Liver (tissue), 9 donors: Measurements from ENCODE around the gene PDE3A. TPM values are rescaled to one million over a fixed set of nuclear protein-coding genes. Genes with fewer than 3 reads are reported as not detected.

ENCODE experiments used
- DNase-seq: peaks from one replicate; pipeline ENCODE4 v3.0.0-alpha.2; 2017; ENCODE audit warnings: low spot score
- H3K27ac ChIP-seq, 2 donors: one replicate each; pipeline ENCODE4 v1.7.0; 2013; ENCODE audit warnings: inconsistent platforms in 2 of 2, low read length in 2 of 2, control low read depth in 1 of 2, low read depth in 1 of 2, mild to moderate bottlenecking in 1 of 2
- H3K27me3 ChIP-seq, 4 donors: one replicate each; pipeline versions ENCODE4 v1.6.1 to v1.7.0; 2013; ENCODE audit warnings: low read length in 3 of 4, inconsistent platforms in 1 of 4, mild to moderate bottlenecking in 1 of 4, moderate library complexity in 1 of 4; ENCODE audit not compliant: control insufficient read depth in 4 of 4, insufficient read depth in 4 of 4
- H3K36me3 ChIP-seq, 4 donors: one replicate each; pipeline versions ENCODE4 v1.6.1 to v1.7.0; 2013; ENCODE audit warnings: low read length in 3 of 4, mild to moderate bottlenecking in 3 of 4, low read depth in 1 of 4, moderate library complexity in 1 of 4; ENCODE audit not compliant: control insufficient read depth in 4 of 4, insufficient read depth in 3 of 4
- H3K4me1 ChIP-seq, 4 donors: one replicate each; pipeline versions ENCODE4 v1.6.1 to v1.7.0; 2013; ENCODE audit warnings: low read length in 3 of 4, mild to moderate bottlenecking in 3 of 4, moderate library complexity in 1 of 4; ENCODE audit not compliant: control insufficient read depth in 4 of 4, insufficient read depth in 4 of 4
- H3K4me3 ChIP-seq, 3 donors: one replicate each; pipeline versions ENCODE4 v1.6.1 to v1.7.0; 2013; ENCODE audit warnings: low read length in 3 of 3, control low read depth in 1 of 3, low read depth in 1 of 3, mild to moderate bottlenecking in 1 of 3
- H3K9ac ChIP-seq, 2 donors: one replicate each; pipeline ENCODE4 v1.7.0; 2013; ENCODE audit warnings: low read length in 2 of 2, mild to moderate bottlenecking in 2 of 2, moderate library complexity in 2 of 2, control low read depth in 1 of 2, low read depth in 1 of 2
- H3K9me3 ChIP-seq, 4 donors: one replicate each; pipeline versions ENCODE4 v1.6.1 to v1.7.0; 2013; ENCODE audit warnings: low read length in 3 of 4; ENCODE audit not compliant: control insufficient read depth in 4 of 4
- EGR1 ChIP-seq, 2 donors: IDR thresholded peaks; 2 replicates each; pipeline ENCODE4 v1.6.1; 2016 to 2018; ENCODE audit warnings: antibody characterized with exemption in 2 of 2, low read depth in 2 of 2
- FOXA1 ChIP-seq: IDR thresholded peaks from 2 replicates; pipeline ENCODE4 v1.6.1; 2016; ENCODE audit warnings: antibody characterized with exemption
- FOXA2 ChIP-seq: IDR thresholded peaks from 2 replicates; pipeline ENCODE4 v1.6.1; 2016; ENCODE audit warnings: antibody characterized with exemption
- GABPA ChIP-seq, 2 donors: IDR thresholded peaks in 1 of 2; conservative IDR thresholded peaks in 1 of 2; 2 replicates each; pipeline ENCODE4 v1.6.1; 2016; ENCODE audit warnings: antibody characterized with exemption in 2 of 2, mild to moderate bottlenecking in 1 of 2, moderate library complexity in 1 of 2
- HNF4A ChIP-seq, 2 donors: conservative IDR thresholded peaks; 2 replicates each; pipeline ENCODE4 v1.6.1; 2016; ENCODE audit warnings: antibody characterized with exemption in 2 of 2, mild to moderate bottlenecking in 2 of 2
- JUND ChIP-seq, 2 donors: IDR thresholded peaks; 2 replicates each; pipeline ENCODE4 v1.6.1; 2016; ENCODE audit warnings: antibody characterized with exemption in 2 of 2
- NR2F2 ChIP-seq: IDR thresholded peaks from 2 replicates; pipeline ENCODE4 v1.6.1; 2016; ENCODE audit warnings: antibody characterized with exemption
- RAD21 ChIP-seq, 2 donors: IDR thresholded peaks; 2 replicates each; pipeline ENCODE4 v1.6.1; 2016; ENCODE audit warnings: antibody characterized with exemption in 2 of 2, mild to moderate bottlenecking in 2 of 2
- RXRA ChIP-seq, 2 donors: IDR thresholded peaks; 2 replicates each; pipeline ENCODE4 v1.6.1; 2017 to 2018; ENCODE audit warnings: antibody characterized with exemption in 2 of 2, mild to moderate bottlenecking in 1 of 2
- TAF1 ChIP-seq: conservative IDR thresholded peaks from 2 replicates; pipeline ENCODE4 v1.6.1; 2016; ENCODE audit warnings: antibody characterized with exemption, mild to moderate bottlenecking
- YY1 ChIP-seq: IDR thresholded peaks from 2 replicates; pipeline ENCODE4 v1.6.1; 2016; ENCODE audit warnings: antibody characterized with exemption, mild to moderate bottlenecking
- WGBS: extraction: QIAGEN DNeasy Blood & Tissue Kit; methylation state at CpG from one replicate; pipeline ENCODE4 v1.1.7; 2013; 5-methylcytosine and 5-hydroxymethylcytosine counted together
- polyA plus RNA-seq, 2 donors: library from polyadenylated mRNA; stranded (reverse) in 1 of 2; unstranded in 1 of 2; fragments of 200-250 nt in 1 of 2; fragments of >200 nt in 1 of 2; fragmentation: Nextera tagmentation in 1 of 2; extraction: Ambion mirVana in 1 of 2; gene quantifications; one replicate each; pipeline versions ENCODE4 v1.2.1 to v1.2.3, GENCODE V29; 2013 to 2015
- total RNA-seq, 2 donors: library from RNA; depleted of rRNA; stranded (reverse); fragments of >200 nt; gene quantifications; one replicate each; pipeline ENCODE4 v1.2.3, GENCODE V29; 2014
- TF ChIP-seq, protein P1 (sequence below): IDR thresholded peaks from 2 replicates; pipeline ENCODE4 v1.6.1; 2016; ENCODE audit warnings: antibody characterized with exemption
- TF ChIP-seq, protein P2 (sequence below): IDR thresholded peaks from 2 replicates; pipeline ENCODE4 v1.6.1; 2016; ENCODE audit warnings: antibody characterized with exemption, mild to moderate bottlenecking
- TF ChIP-seq, protein P3 (sequence below): fragments of 150-350 bp; IDR thresholded peaks from 2 replicates; pipeline ENCODE4 v1.5.1; 2017; ENCODE audit warnings: improper control_type of control experiment, low read depth, low read length; ENCODE audit not compliant: missing input control
- donor health status: healthy.
- donor health status: healthy.
- donor health status: healthy.
- donor health status: healthy.
- donor health status: healthy.

The PDE3A gene
- total and polyA plus RNA-seq, 4 donors = 0.50 to 3.8 (median 2.2) TPM

DNA sequence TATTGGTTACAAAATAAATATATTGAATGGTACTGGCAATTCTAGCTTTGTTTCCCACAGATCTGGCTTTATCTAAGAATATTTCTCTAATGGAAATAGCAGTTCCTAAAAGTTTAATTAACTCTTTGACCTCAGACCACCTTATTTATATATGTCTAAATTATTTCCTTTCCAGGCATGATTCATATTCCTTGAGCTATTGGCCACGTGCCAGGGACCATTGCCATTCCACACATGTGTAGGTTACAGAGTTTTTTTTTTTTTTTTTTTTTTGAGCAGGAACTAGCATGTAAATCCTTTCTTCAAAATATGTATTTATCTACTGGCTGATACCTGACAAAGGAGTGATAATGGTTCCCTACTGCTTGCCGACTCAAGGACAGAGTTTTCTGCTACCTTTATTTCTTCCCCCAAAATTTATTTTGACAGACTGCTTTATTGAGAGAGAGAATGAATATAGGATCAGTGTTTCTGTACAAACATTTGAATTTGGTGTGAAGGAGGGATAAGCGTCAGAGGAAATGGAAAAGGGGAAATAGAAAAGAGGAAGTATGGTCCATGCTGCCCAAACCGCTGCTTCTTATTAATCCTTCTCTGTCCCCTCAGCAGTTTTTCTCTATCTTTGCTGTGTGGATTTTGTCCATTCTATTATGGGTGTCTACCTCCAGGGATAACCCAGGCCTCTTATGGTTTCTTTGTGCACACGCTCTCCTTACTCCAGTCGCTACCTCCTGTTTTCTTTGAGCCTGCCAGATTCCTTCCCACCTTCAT lies 36.4 kb downstream of the PDE3A start:
- no peak overlapping the region for H3K4me3 ChIP-seq
- 70% methylated on average over 6 of the region's 6 CpGs for WGBS
- no peaks in the 10 kb centered on the region for H3K4me1 ChIP-seq
- DNase-seq = no peak
- no peak overlapping the region for H3K9ac ChIP-seq
- TF ChIP-seq NR2F2 = no peak
- no peak for TF ChIP-seq RXRA (IDR thresholded peaks at IDR 0.05)
- no peak for TF ChIP-seq YY1
- no peak for TF ChIP-seq TAF1
- H3K9me3 ChIP-seq = no peaks in the 10 kb centered on the region
- H3K27ac ChIP-seq = no peak overlapping the region
- peaks cover 0 to 2% (median 0%) of the 10 kb centered on the region in 4 donors for H3K27me3 ChIP-seq
- H3K36me3 ChIP-seq = no peaks in the 10 kb centered on the region

DNA sequence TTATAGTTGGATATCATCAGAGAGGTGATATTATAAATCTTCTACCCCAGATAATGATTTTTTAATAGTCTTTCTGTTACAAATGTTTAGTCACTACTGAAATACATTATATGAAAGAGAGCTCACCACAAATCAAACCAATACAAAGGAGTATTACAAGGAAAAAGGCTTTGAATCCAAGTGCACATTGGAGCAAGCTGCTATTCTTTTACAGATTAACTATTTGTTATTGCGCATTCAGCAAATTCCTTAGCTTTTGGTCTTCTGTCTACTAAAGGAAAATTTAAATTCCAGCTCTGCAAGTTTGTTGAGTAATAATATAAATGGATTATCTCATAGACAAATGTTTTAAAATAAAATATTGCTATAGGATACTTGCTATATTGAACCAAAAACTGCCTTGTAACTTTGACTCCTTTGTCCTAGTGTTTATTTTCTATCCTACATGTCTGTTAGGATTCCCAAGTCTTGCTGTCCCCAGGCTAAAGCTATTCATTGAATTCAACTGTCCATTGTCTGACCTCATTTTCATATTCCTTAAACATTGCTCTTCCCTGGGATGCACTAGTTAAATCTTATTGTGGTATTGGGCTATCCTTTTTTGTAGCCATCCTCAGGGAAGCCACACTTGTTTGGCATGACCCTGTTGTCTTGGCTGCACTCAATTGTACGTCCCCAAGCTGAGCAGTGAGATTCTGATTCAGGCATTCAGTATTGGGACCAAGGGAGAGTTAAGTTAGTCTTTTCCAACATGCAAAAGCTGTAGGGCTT lies 41.5 kb downstream of the PDE3A start:
- no peak for DNase-seq
- WGBS = 72% methylated on average over 2 of the region's 2 CpGs
- Histone ChIP-seq H3K36me3 (no peaks in the 10 kb centered on the region), H3K4me3 (no peak overlapping the region), H3K9me3 (no peaks in the 10 kb centered on the region), H3K27ac (no peak overlapping the region), H3K4me1 (no peaks in the 10 kb centered on the region), H3K27me3 (no peaks in the 10 kb centered on the region), H3K9ac (no peak overlapping the region)
- TF ChIP-seq JUND (IDR thresholded peaks at IDR 0.05) = no peak
- no peak for TF ChIP-seq NR2F2
- no peak for TF ChIP-seq EGR1 (IDR thresholded peaks at IDR 0.05; ENCODE audit: low read depth in 2 of 2)
- TF ChIP-seq YY1 = no peak
- TF ChIP-seq, protein P1, sequence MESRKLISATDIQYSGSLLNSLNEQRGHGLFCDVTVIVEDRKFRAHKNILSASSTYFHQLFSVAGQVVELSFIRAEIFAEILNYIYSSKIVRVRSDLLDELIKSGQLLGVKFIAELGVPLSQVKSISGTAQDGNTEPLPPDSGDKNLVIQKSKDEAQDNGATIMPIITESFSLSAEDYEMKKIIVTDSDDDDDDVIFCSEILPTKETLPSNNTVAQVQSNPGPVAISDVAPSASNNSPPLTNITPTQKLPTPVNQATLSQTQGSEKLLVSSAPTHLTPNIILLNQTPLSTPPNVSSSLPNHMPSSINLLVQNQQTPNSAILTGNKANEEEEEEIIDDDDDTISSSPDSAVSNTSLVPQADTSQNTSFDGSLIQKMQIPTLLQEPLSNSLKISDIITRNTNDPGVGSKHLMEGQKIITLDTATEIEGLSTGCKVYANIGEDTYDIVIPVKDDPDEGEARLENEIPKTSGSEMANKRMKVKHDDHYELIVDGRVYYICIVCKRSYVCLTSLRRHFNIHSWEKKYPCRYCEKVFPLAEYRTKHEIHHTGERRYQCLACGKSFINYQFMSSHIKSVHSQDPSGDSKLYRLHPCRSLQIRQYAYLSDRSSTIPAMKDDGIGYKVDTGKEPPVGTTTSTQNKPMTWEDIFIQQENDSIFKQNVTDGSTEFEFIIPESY = no peak
- no peak for TF ChIP-seq GABPA (IDR thresholded peaks at IDR 0.05 in 1 of 2, conservative IDR thresholded peaks at IDR 0.05 in 1 of 2)
- TF ChIP-seq, protein P2, sequence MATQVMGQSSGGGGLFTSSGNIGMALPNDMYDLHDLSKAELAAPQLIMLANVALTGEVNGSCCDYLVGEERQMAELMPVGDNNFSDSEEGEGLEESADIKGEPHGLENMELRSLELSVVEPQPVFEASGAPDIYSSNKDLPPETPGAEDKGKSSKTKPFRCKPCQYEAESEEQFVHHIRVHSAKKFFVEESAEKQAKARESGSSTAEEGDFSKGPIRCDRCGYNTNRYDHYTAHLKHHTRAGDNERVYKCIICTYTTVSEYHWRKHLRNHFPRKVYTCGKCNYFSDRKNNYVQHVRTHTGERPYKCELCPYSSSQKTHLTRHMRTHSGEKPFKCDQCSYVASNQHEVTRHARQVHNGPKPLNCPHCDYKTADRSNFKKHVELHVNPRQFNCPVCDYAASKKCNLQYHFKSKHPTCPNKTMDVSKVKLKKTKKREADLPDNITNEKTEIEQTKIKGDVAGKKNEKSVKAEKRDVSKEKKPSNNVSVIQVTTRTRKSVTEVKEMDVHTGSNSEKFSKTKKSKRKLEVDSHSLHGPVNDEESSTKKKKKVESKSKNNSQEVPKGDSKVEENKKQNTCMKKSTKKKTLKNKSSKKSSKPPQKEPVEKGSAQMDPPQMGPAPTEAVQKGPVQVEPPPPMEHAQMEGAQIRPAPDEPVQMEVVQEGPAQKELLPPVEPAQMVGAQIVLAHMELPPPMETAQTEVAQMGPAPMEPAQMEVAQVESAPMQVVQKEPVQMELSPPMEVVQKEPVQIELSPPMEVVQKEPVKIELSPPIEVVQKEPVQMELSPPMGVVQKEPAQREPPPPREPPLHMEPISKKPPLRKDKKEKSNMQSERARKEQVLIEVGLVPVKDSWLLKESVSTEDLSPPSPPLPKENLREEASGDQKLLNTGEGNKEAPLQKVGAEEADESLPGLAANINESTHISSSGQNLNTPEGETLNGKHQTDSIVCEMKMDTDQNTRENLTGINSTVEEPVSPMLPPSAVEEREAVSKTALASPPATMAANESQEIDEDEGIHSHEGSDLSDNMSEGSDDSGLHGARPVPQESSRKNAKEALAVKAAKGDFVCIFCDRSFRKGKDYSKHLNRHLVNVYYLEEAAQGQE = no peak
- TF ChIP-seq, protein P3, sequence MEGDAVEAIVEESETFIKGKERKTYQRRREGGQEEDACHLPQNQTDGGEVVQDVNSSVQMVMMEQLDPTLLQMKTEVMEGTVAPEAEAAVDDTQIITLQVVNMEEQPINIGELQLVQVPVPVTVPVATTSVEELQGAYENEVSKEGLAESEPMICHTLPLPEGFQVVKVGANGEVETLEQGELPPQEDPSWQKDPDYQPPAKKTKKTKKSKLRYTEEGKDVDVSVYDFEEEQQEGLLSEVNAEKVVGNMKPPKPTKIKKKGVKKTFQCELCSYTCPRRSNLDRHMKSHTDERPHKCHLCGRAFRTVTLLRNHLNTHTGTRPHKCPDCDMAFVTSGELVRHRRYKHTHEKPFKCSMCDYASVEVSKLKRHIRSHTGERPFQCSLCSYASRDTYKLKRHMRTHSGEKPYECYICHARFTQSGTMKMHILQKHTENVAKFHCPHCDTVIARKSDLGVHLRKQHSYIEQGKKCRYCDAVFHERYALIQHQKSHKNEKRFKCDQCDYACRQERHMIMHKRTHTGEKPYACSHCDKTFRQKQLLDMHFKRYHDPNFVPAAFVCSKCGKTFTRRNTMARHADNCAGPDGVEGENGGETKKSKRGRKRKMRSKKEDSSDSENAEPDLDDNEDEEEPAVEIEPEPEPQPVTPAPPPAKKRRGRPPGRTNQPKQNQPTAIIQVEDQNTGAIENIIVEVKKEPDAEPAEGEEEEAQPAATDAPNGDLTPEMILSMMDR = no peak
- TF ChIP-seq FOXA1 = no peak
- no peak for TF ChIP-seq FOXA2
- TF ChIP-seq RAD21 (IDR thresholded peaks at IDR 0.05) = no peak
- no peak for TF ChIP-seq HNF4A (conservative IDR thresholded peaks at IDR 0.05)
